Activated T-helper 1 cell treated with Interleukin-2 at 50 U/mL for 16 hours (primary cell): ENCODE data around the gene NELFE.
"Not testable (repeated sequence)": the region's sequence is repeated elsewhere in the genome, so short reads cannot be mapped to it uniquely, and the experiment has no call there.

Experiments used
- DNase-seq: peaks from one replicate; pipeline ENCODE4 v3.0.0-alpha.2; 2020; ENCODE audit warnings: low read depth

Gene NELFE, protein sequence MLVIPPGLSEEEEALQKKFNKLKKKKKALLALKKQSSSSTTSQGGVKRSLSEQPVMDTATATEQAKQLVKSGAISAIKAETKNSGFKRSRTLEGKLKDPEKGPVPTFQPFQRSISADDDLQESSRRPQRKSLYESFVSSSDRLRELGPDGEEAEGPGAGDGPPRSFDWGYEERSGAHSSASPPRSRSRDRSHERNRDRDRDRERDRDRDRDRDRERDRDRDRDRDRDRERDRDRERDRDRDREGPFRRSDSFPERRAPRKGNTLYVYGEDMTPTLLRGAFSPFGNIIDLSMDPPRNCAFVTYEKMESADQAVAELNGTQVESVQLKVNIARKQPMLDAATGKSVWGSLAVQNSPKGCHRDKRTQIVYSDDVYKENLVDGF

DNA sequence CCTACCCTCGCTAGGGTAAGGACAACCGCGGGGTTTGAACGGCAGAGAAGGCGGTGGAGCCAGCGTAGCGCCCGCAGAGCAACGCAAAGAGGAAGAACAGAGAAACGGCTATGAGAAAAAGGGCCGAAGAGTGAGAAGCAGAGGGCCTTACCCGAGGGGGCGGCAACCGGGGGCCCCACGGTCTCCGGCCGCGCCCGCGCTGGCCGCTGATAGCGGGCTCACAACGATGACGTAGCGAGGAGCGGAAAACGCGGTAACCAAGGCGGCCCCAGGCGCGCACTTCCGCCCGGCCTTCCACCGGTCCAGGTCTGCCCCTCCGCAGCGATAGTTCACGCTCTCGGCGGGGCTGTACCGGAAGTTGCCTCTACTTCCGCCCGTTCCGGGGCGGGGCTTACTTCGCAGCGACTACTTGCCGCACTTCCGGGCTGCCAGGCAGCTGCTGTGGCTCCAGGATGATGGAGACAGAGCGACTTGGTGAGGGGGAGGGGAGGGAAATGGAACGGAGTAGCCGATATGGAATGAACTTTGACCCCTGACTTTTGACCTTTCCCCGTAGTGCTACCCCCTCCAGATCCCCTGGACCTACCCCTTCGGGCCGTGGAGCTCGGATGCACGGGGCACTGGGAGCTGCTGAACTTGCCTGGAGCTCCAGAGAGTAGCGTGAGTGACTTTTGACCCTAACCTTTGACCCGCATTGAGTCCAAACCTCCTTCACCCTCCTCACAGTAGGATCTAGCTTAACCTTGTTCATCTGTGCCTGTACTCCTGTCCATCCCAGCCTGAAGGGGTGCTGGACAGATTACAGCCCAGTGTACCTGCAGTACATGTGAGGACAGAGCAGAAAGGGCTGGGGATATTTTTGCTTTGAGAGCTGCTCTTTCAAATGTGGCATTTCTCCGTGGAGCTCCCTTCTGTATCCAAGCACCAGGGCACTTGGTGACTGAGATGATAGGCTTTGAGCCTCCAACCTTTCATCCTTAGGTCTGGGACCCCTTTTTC, at the start of gene NELFE, which contains the start of gene SKIC2:
TSS of gene NELFE (minus strand) at position 231 of the 999 bp plus-strand sequence. CDS start 525 bp downstream, outside the sequence.
TSS of gene SKIC2 (plus strand) at position 435 of the 999 bp plus-strand sequence. CDS start at position 453, 18 bp downstream.
- DNase-seq, result peak; percentile 98

DNA sequence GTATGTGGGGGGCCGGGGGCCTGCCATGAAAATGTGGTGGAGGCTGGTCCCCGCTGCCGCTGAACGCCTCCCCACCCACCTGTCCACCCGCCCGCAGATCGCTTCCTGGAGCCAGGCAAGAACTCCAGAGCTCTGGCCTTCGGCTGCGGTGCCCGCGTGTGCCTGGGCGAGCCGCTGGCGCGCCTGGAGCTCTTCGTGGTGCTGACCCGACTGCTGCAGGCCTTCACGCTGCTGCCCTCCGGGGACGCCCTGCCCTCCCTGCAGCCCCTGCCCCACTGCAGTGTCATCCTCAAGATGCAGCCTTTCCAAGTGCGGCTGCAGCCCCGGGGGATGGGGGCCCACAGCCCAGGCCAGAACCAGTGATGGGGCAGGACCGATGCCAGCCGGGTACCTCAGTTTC, 49.3 kb upstream of the NELFE start:
- not testable (repeated sequence) for DNase-seq

DNA sequence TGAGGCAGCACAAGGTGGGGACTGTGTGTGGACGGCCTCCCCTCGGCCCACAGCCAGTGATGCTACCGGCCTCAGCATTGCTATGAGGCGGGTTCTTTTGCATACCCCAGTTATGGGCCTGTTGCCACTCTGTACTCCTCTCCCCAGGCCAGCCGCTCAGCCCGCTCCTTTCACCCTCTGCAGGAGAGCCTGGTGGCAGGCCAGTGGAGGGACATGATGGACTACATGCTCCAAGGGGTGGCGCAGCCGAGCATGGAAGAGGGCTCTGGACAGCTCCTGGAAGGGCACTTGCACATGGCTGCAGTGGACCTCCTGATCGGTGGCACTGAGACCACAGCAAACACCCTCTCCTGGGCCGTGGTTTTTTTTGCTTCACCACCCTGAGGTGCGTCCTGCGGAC, 48.3 kb upstream of the NELFE start:
- not testable (repeated sequence) for DNase-seq

DNA sequence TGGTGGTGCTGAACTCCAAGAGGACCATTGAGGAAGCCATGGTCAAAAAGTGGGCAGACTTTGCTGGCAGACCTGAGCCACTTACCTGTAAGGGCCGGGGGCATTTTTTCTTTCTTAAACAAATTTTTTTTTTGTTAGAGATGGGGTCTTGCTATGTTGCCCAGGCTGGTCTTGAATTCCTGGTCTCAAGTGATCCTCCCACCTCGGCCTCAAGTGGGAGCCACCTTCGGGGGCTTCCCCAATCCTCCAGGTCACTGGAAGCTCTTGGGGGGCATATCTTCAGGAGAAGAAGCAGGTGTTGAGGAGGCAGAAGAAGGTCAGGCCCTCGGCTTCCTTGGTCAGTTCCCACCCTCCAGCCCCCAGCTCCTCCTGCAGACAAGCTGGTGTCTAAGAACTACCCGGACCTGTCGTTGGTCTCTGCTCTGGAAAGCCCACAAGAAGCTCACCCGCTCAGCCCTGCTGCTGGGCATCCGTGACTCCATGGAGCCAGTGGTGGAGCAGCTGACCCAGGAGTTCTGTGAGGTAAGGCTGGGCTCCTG, 47.3 kb upstream of the NELFE start:
- DNase-seq, result not testable (repeated sequence)

DNA sequence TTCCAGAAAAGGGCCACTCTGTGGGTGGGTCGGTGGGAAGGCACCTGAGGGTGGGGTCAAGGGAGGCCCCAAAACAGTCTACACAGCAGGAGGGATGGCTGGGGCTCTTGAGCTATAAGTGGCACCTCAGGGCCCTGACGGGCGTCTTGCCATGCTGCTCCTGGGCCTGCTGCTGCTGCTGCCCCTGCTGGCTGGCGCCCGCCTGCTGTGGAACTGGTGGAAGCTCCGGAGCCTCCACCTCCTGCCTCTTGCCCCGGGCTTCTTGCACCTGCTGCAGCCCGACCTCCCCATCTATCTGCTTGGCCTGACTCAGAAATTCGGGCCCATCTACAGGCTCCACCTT, 46.7 kb upstream of the NELFE start:
- DNase-seq, result not testable (repeated sequence)

DNA sequence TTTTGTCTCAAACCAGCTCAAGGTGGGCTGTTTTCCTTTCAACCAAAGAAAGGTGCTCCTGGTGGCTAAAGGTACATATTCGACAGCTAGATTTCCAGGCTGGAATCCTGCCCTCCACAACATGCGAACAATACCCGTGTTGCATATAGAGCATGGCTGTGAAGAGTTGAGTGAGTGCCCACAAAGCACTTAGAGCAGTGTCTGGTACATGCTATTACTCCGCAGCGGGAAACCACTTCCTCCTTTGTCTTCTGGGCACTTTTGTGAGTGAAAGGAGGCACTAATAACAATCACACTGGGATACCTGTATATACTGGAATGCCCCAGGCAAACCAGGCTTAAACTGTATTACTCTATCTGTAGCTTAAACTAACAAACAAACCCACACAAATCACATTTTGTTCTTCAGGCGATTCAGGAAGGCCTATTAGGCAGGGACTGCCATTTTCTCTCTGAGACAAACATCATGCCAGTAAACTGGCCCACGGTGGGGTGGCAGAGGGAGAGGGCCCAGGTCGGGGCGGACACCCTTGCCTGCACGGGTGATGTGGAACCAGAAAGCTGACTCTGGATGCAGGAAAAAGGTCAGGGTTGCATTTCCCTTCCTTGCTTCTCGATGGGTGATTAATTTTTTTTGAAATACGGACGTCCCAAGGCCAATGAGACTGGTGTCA, 46.2 kb upstream of the NELFE start:
- DNase-seq, result not testable (repeated sequence)

DNA sequence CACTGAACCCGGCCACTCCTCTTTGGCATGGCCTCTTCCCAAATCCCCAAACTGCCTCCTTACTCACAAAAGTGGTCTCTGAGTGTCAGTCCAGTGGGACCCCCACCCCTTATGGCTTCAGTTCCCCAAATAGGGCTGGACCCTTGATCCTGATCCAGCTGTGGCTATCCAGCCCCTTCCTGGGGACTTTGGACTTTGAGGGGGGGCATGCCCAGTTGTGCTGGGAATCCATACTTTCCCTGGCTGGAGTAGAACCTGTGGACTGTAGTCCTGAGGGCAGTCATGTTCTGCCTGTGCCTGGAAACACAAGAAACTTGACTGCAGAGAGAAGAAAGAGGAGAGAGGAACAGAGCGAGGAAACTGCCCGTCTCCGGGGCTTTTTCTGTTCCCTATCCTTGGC, 45.6 kb upstream of the NELFE start:
- not testable (repeated sequence) for DNase-seq

DNA sequence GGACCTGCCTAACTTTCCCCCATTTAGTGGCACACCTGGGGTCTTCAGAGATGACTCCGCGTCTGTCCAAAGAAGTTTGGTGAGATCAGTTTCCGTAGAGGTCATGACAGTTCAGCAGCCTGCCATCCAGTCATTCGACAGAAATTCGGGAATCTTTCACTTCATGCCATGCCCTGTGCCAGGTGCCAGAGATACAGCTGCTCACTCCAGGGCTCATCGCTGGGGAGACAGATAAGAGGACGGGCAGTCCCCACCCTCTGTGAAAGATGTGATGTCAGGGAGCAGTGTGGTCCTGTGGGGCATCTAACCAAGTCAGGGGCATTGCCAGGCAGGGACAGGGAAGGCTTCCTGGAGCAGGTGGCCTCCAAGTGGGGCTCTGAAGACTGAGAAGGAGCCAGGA, 44.5 kb upstream of the NELFE start:
- not testable (repeated sequence) for DNase-seq

DNA sequence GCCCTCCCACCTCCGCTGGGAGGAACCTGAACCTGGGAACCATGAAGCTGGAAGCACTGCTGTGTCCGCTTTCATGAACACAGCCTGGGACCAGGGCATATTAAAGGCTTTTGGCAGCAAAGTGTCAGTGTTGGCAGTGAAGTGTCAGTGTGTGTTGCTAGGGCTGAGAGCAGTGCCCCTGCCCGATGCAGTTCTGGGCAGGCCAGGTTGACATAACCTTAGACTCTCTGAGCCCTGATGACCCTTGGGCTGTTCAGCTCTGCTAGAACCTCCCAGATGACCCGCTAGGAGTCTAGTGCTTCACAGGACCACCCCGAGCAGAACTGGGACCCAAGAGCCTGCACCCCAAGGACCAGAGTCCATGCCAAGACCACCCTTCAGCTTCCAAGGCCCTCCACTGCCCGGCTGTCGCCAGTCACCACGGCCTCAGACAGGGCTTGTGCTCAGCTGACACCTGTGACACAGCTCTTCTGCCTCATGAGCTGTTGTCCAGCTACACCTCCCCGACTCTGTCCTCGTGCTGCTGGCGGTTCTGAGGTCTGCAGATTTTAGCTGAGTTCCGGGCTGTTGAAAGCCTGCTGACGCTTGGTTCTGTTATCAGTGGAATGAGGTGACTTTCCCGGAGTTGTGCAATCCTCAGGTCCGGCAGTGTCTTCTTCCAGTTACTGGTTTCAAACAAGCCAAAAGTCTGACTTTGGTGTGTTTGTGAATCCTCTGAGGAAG, 43.9 kb upstream of the NELFE start:
- DNase-seq, result not testable (repeated sequence)

DNA sequence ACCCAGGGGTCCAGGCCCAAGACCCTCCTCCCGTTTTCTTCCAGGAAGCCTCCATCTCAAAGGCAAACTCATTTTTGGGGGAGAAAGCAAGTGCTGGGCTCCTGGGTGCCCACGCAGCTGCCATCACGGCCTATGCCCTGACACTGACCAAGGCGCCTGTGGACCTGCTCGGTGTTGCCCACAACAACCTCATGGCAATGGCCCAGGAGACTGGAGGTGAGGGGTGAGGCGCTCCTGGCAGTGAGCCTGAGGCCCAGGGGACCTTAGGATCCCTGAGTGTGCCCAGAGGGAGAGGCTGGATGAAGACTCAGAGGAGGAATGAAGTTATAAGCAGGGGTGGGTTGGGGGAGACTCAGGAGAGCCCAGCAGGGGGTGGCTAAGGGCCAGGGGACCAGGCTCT, 37.6 kb upstream of the NELFE start:
- DNase-seq, result not testable (repeated sequence)

DNA sequence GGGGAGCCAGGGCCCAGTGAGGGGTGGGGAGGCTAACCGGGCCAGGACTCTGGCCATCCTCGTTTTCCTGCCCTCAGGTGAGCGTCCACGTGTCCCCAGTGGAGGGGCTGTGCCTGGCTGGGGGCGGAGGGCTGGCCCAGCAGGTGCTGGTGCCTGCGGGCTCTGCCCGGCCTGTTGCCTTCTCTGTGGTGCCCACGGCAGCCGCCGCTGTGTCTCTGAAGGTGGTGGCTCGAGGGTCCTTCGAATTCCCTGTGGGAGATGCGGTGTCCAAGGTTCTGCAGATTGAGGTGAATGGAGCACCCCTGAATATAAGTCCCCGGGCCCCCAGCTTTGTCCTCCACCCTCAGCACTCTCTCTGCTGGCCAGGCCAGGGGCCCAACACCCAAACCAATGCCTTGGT, 35.6 kb upstream of the NELFE start:
- not testable (repeated sequence) for DNase-seq

DNA sequence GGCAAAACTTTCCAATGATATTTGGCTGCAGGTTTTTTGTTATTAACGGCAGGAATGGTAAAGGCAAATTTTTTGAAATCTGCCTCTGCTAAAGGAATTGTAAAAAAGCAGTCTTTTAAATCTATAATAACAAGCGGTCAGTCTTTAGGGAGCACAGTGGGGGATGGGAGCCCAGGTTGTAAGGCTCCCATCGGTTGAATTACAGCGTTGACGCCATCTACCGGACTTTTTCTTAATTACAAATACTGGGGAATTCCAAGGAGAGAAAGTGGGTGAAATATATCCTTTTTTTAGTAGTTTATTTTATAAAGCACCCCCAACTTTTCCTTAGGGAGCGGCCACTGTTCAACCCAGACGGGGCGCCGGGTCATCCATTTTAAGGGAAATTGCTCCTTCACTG, 30.6 kb upstream of the NELFE start:
- DNase-seq, result not testable (repeated sequence)

DNA sequence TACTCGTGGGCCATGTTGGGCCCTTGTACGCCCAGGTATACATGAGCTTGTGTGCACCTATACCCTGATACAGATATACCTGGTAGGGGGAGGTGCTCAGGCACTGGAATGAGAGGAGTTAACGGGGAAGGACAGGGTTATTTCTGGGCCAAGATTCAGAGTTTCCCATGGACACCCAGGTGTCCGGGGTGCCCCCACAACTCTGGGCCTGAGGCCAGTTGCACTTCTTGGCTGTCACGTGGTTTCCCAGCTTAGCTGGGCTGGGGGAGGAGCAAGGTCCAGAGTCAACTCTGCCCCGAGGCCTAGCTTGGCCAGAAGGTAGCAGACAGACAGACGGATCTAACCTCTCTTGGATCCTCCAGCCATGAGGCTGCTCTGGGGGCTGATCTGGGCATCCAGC, 23.0 kb upstream of the NELFE start, which contains the start of gene C4A:
TSS of gene C4A (plus strand) at position 314 of the 400 bp plus-strand sequence. CDS start at position 365, 51 bp downstream.
- not testable (repeated sequence) for DNase-seq

DNA sequence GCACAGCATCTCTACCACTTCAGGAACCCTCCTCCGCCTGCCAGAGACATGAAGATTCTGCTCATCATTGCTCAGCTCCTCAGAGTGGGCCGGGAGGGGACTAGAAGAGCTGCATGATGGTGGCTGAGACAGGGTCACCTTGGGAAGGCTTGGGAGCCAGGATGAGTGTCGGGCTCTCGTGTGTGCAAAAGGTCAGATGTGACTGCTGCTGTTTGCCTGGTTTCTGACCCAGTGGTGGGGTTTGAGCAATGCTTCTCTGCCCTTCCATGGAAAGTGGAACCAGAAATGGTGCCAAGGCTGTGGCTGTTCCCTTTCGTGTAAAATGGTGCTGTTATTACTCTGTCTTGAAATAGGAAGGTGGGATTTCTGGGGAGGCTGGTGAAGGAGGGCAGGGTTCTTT, 22.2 kb upstream of the NELFE start:
- not testable (repeated sequence) for DNase-seq

DNA sequence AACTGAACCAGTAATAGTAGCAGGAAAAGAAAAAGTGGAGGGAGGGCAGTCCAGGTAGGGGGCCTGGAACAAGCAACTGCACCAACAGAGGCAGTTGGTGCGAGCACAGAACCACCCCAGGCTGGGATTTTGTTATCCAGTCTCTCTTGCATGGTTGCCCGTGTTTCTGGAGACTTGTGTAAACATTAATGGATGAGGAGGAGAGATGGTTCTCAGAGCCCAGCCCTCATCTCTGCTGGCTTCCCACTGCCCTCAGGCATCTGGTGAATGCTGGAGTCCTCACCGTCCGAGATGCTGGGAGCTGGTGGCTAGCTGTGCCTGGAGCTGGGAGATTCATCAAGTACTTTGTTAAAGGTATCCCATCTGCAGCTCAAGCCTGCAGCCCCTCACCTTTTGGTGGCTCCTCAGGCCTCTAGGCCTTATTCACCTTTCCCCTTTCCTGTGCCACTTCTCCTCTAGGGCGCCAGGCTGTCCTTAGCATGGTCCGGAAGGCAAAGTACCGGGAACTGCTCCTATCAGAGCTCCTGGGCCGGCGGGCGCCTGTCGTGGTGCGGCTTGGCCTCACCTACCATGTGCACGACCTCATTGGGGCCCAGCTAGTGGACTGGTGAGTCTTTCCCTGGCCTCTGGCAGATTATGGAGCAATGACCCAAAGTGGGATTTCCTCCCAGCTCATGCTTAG, 21.6 kb upstream of the NELFE start:
- not testable (repeated sequence) for DNase-seq

DNA sequence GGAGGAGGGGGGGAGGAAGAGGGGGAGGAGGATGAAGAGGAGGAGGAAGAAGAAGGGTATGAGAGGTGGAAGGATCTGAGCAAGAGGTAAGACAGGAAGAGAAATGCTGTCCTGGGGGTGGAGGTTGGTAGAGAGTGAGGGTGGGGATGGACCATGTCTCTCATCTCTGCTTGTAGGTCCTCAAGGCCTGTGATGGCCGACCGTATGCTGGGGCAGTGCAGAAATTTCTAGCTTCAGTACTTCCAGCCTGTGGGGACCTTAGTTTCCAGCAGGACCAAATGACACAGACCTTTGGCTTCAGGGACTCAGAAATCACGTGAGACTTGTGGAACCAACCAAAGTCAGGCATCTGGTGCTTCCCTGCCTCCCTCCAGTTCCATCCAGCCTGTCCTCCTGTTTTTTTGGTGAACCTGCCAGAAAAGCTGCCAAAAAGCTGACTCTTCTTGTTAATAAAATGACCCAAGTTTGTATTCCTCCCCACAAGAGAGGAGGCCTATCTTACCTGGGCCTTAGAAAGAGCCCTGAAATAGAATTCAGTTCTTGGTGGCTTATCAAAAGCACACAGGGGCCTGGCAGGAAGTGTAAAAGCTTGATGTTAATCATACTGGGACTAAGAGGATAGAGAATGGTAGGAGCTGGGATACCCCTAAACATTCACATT, 20.6 kb upstream of the NELFE start:
- DNase-seq, result no peak

DNA sequence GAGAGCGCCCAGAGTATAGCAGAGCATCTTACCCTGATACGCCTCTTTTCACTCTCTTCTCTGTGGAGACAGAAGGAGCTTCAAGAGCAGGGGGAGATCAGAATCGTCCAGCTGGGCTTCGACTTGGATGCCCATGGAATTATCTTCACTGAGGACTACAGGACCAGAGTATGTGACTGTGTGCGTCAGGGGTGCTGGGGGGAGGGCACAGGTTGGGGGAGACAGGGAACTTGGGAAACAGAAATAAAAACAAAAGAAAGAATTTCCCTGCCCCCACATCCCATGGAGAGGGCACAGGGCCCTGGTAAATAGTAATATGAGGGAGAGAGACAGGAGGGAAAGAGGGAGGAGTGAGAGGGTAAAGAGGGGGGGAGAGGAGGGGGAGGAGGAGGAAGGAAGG, 20.1 kb upstream of the NELFE start:
- DNase-seq, result no peak

DNA sequence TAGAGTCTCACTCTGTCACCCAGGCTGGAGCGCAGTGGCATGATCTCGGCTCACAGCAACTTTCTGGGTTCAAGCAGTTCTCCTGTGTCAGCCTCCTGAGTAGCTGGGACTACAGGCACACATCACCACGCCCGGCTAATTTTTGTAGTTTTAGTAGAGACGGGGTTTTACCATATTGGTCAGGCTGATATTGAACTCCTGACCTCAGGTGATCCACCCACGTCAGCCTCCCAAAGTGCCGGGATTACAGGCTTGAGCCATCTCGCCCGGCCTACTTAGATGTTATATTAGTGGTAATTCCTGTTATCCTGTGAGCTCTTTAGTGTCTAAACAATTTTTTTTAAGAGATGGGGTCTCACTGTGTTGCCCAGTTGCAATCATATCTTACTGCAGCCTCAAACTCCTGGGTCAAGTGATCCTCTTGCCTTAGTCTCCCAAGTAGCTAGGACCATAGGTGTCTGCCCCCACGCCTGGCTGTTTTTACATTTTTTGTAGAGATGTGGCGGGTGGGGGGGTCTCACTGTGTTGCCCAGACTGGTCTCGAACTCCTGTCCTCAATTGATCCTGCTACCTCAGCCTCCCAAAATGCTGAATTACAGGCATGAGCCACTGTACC, 19.2 kb upstream of the NELFE start:
- no peak for DNase-seq

DNA sequence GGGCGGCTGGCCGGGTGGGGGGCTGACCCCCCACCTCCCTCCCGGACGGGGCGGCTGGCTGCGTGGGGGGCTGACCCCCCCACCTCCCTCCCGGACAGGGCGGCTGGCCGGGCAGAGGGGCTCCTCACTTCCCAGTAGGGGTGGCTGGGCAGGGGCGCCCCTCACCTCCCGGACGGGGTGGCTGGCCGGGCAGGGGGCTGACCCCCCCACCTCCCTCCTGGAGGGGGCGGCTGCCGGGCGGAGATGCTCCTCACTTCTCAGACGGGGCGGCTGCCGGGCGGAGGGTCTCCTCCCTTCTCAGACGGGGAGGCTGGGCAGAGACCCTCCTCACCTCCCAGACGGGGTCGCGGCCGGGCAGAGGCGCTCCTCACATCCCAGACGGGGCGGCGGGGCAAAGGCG, 17.3 kb upstream of the NELFE start:
- DNase-seq, result not testable (repeated sequence)
